NCI-H1417 (cell line): ENCODE data around the gene CEBPG.

Source experiments
- DNase-seq, 3 experiments: peaks; one replicate each; lab custom pipeline; 2025; lab: John Stamatoyannopoulos, UW

CEBPG gene

GRCh38 chr19:33350538-33351309 is 22.8 kb upstream of the CEBPG start:
- no peak for DNase-seq

- DNase-seq: no peak
Measured at GRCh38 chr19:33355535-33355934, 18.0 kb upstream of the CEBPG start.

- no peak for DNase-seq
Measured at GRCh38 chr19:33357556-33357955, 16.0 kb upstream of the CEBPG start.

- no peak for DNase-seq
Measured at GRCh38 chr19:33358408-33358807, 15.1 kb upstream of the CEBPG start.

GRCh38 chr19:33359581-33359980 is 13.9 kb upstream of the CEBPG start:
- no peak for DNase-seq

GRCh38 chr19:33362508-33363228 is 10.8 kb upstream of the CEBPG start:
- DNase-seq: no peak

GRCh38 chr19:33363476-33363875 is 10.0 kb upstream of the CEBPG start:
- no peak for DNase-seq

- no peak for DNase-seq
Measured at GRCh38 chr19:33365691-33366090, 7.8 kb upstream of the CEBPG start.

- DNase-seq: no peak
Measured at GRCh38 chr19:33366127-33366526, 7.4 kb upstream of the CEBPG start.

GRCh38 chr19:33366897-33367296 is 6.6 kb upstream of the CEBPG start:
- no peak for DNase-seq

GRCh38 chr19:33368074-33368864 is 5.2 kb upstream of the CEBPG start:
- no peak for DNase-seq

- no peak for DNase-seq
Measured at GRCh38 chr19:33370783-33371182, 2.7 kb upstream of the CEBPG start.

GRCh38 chr19:33374236-33374714 is 766 bp downstream of the CEBPG start:
- peak; percentile 56 to 75 (median 63) for DNase-seq

- no peak for DNase-seq
Measured at GRCh38 chr19:33375156-33375836, 1.8 kb downstream of the CEBPG start.

- no peak for DNase-seq
Measured at GRCh38 chr19:33375837-33376159, 2.3 kb downstream of the CEBPG start.

- DNase-seq: no peak
Measured at GRCh38 chr19:33376423-33376822, 2.9 kb downstream of the CEBPG start.

- no peak for DNase-seq
Measured at GRCh38 chr19:33376941-33377557, 3.5 kb downstream of the CEBPG start.

- DNase-seq: peak in 1 of 3 experiments; percentile 26
Measured at GRCh38 chr19:33377586-33378475, 4.3 kb downstream of the CEBPG start.

- peak in 1 of 3 experiments; percentile 50 for DNase-seq
Measured at GRCh38 chr19:33379151-33379829, 5.8 kb downstream of the CEBPG start.

GRCh38 chr19:33381101-33381500 is 7.6 kb downstream of the CEBPG start:
- DNase-seq: no peak
